ENCODE results near the gene SNX1.

SNX1 gene

DNA sequence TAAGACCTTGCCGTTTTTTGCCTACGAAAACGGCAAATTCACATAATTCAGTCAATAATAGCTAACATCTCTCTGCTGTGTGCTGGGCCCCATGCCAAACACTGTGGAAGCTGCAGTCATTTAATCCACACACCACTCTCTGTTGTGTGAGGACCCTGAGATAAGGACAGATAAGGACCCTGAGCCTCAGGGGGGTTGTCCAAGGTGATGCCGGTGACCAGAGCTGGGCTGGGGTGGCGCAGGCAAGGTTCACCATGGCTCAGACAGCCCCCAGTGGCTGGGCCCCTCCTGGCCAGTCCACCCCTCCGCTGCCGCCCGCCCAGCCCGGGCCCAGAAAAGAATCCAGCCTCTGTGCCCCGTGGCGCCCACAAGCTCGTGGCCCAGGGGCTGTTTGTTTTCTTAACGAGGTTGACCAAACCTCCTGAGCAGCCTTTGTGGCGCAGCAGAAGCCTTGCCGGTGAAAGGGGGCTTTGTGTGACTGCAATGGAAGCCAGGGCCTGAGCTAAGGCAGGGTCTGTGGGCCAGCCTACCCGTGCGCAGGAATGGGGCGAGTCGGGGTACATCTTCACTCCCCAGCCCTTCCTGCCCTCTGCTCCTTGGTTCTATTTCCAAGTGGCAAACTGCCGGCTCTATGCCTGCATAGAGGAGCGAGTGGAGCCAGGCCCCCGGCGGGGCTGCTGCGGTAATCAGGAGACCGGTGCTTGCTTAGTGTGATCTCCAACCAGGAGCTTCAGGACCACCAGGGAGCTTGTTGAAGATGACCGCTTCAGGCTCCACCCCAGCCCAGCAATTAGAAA, 51.3 kb downstream of the SNX1 start:
- no peak for DNase-seq

DNA sequence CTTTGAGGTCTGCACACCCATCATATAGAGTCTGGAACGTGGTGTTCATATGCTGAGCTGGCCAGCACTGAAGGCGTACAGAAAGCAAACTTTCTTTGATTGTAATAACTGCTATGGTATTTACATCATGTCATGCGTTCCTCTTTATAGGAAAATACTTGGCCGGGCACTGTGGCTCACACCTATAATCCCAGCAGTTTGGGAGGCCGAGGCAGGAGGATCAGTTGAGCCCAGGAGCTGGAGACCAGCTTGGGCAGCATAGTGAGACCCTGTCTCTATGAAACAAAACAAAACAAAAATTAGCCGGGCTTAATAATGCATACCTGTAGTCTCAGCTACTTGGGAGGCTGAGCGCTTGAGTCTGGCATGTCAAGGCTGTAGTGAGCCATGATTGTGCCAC, 52.4 kb downstream of the SNX1 start:
- no peak for DNase-seq

DNA sequence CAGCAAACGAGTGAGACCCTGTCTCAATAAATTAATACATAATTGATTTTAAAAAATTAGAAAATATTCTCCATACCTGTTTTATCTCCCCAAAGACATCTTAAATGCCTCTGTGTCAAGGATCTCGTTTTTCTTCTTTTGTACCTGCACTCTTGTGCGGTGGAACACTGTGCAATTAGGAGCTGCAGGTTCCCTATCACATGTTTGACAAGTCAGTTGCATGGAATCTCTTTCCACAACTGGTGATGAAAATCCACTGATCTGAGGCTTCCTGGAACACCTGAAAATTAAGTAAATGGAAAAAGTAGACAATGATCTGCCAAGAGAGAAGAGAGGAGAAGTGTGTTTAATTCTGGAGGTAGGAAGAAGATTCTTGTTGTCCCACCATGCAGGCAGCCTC, 52.8 kb downstream of the SNX1 start:
- no peak for DNase-seq

DNA sequence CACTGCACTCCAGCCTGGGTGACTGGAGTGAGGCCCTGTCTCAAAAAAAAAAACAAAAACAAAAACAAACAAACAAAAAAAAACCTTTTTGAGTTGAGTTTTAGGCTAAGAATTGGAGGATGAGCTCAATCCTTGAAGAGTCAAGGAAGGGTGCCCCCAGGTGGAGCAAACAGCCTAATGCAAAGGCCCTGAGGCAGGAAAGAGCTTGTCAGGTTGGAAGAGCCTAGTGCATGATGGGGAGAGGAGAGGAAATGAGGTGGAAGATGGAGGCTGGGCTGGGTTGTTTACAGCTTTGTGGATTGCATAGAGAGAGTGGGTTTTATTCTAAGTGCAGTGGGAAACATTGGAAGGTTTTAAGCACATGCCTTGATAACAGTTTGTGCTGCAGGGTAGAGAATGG, 53.6 kb downstream of the SNX1 start:
- DNase-seq = no peak

DNA sequence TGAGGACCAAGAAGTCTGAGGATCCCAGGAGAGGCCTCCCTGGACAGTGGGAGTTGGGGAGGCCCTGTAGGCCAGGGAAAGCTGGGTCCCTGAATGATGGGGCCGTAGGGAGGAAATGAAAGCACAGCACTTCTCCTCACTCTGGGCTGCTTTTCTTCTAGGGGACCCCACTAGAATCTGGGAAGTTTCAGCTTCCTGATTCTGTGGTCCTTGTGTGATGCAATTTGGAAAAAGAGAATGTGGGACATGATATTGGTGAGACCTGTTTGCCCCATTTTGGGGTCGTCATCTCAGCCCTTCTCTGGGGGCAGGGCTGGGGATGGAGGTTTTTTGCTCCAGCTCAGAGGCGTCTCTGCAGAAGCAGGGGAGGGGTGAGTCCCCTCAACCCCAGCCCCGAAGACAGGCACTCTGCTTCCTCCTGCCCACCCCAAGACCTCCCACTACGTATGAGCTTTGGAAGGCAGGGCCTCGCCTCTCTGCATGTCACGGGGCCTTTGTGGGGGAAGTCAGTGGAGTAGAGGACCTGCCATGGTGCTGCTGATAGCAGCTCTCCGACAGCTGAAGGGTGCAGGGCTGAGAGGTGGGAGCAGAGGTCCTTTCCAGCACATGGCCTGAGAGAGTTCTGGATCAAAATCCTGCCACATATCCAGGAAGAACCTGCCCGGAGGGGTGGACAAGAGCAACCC, 54.3 kb downstream of the SNX1 start:
- DNase-seq = no peak

DNA sequence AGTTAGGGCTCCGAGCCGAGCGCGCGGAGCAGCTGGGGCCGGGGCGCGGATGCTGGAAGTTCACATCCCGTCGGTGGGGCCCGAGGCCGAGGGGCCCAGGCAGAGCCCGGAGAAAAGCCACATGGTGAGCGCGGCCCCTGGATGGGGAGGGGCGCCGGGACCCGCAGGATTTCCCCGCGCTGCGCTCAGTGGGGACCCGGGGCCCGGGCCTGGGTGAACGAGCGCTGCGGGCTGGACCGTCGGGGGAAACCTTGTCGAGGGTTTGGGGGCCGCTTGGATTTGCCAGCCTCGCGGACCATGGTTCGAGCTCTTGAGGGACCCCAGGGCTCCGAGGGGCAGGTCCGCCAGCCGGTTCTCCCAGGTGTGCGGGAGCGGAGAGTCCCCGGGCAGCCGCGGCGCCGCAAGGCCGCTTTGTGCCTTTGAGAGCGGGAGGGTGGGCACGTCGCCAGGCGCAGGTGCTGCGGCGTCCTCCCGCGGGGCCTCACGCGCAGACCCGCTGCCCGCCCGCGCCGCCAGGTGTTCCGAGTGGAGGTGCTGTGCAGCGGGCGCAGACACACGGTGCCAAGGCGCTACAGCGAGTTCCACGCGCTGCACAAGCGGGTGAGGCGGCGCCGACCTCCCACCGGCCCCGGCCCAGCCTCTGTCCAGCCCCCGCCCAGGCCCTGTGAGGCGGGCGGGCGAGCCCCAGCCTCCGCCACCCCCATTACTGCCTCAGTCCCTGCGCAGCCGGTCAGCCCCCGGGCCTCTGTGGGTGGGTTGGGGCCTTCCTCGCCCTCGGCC, 56.1 kb downstream of the SNX1 start, which contains the start of gene SNX22:
Gene SNX22, plus strand, starts transcription at position 5 of the 780 bp plus-strand sequence. Its CDS starts 45 bp downstream, at position 50.
- peak; percentile 21 for DNase-seq

DNA sequence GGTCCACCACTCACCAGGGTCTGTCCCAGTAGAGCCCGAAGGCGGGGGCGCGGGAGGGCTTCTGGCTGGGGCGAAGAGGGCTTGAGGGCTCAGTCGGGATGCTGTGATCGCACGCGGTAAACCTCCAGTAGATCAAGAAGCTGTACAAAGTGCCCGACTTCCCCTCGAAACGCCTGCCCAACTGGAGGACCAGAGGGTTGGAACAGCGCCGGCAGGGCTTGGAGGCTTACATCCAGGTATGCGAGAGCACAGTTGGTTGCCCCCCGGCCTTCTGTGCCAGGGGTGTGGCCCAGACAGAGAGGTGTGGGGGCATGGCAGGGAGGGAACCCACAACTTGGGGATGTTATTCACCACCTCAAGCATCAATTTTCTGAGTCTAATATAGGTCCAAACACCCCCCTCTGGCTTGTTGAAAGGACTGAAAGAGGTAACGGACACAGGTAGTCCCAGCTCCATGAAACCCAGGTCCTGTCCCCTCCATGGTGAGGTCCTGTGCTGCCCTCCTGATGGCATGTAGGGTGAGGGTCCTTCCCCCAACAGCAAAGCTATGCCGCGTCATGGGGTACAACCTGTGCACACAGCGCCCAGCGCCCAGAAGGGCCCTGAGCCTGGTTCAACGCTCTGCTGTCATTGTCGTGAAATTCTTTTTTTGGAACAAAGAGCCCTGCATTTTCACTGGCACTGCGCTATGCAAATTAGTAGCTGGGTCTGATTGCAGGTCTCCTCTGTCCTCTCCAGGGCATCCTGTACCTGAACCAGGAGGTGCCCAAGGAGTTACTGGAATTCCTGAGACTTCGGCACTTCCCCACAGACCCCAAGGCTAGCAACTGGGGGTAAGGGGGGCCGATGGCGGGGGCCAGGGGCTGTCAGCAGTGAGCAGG, 57.0 kb downstream of the SNX1 start:
- peak; percentile 7 for DNase-seq

DNA sequence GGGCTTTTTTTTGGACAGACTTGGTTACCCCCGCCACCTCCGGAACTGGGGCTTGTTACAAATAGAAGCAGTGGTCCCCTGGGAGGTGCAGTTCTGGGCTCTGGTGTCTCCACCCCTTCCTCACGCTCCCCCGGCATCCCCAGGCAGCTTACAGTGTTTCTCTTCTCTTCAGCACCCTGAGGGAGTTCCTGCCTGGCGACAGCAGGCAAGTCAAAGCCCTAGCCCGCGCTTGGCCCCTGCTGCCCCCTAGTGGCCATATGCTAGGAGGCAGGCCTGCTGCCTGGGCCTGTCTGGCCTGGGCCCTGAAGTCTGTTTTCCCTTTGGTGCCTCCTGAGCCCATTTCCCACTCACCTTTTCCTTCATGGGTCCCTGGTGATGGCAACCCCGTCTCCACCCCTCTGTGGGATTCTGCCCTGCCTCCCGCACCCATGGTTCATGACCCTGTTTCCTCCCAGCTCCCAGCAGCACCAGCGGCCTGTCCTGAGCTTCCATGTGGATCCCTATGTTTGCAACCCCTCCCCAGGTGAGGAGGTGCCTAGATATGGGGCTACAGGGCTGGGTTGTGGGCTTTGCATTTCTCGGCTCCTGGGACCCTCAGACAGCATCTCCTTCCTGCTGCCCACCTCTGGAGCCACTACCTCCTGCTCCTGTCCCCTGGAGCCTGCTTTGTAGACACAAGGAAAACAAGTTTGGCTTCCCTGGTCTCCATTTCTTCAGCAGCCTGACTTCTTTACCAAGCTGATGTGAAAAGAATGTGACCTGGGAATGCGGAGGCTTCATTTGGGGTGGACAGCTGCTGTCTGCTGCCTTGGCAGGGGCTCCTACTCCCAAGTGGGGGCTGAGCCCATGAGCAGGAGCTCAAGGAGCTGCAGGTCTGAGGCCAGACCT, 57.9 kb downstream of the SNX1 start:
- DNase-seq = peak; percentile 91

DNA sequence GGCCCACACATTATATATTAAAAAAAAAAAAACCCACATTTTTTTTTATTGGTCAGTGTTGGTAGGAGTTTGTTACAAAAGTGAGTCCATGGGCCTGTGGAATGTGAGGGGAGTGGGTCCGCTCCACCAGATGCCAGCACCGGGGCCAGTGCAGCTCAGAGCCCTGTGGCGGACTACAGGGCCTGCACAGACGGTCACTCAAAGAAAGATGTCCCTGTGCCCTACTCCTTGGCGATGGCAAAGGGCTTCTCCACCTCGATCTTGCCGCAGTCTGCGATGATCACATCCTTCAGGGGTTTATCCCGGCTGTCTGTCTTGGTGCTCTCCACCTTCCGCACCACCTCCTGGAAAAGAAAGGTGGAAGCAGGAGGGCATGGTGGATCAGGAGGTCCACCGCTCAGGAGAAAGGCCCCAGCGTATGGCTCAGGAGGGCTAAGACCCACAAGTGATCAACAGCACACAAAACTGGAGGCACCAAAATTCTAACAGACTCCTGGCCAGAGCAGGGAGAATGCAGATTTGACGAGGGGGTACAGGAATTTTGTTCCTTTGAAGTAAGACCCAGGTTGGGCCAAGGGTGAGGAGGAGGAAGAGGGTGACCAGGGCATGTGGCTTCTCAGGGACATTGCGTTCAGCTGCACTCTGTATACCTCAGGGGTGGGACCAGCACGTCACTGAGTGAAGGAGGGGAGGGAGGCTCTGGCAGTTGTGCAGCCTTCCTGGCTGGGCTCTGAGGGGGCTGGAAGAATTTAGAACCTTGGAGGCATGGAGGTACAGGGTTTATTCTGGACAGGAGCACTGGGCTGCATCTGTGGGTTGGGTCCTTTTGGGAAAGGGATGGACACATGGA, 60.2 kb downstream of the SNX1 start:
- no peak for DNase-seq

DNA sequence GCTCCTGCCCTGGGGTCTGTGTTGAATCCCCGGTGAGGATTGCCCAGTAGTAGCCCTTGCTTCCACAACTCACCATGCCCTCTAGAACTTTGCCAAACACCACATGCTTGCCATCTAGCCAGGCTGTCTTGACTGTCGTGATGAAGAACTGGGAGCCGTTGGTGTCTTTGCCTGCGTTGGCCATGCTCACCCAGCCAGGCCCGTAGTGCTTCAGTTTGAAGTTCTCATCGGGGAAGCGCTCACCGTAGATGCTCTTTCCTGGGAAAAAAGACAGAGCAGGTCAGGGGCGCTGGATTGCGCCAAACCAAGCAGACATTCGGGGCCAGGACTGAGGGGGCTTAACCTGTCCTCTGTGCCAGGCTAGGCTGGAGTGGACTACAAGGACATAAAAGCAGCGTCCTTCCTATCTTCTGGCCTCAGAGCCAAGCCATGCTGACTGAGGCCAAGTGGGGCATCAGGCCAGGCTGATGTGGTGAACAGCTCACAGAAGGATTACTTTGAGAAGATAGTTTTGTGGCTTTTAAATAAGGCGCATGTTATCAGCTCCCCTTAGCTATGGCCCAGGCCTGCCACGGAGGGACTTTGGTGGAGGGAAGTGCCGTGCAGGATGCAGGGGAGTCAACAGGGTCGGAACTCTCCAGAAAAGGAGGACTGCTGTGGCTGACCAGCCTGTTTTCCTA, 61.0 kb downstream of the SNX1 start:
- no peak for DNase-seq

DNA sequence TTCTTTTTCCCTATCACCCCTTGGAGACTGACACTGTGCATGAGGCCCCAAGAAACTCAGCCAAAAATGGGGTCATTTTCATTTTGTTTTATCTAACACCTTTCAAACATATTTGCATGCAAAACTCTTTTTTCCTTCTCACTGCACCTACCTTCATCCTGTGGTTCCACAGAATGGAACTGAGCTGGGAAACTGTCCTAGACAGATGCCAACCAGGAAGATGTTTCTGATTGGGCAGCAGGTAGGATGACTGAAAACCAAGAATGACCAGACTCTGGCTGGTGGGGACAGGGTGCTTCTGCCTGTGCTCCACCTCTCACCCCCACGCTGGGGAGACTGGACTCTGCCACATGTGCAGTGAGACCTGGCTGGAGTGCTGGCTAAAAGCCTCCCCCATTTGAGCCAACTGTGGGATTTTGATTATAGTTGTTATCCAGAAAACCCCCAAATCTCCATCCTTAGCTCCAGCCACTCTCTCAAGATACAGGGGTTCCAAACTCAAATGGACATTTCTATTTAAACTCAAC, 61.9 kb downstream of the SNX1 start:
- DNase-seq = no peak

DNA sequence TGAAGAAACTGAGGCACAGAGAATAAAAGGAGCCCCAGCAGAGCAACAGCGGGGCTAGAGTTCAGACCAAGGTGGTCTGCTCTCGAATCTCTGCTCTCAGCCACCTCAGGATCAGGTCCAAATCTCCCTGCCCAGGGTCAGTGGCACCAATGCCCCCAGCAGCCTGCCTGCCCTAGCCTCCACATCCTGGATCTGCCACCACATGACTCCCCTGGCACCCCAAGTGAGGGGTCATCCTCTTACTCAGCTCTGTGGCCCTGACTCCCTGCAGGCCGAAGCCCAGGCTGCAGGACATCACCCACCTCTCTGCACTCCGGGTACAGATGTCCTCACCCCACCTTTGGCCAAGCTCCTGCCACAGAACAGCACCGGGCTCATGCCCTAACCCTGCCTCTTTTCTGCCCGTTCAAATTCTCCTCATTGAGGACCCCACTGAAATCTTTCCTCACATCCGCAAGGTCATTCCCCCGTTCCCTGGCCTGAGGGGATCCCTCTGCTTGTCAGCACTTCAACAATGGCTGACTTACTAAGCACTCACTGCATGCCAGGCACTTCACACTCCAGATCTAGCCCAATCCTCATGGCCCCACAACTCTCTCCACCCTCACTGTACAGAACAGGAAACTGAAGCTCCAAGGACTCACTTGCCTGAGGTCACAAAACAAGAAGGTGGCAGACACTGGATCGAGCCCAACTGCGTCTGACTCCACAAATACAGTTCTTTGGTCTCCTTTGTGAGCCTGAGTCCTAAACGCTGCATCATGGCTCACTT, 62.8 kb downstream of the SNX1 start:
- DNase-seq = no peak

DNA sequence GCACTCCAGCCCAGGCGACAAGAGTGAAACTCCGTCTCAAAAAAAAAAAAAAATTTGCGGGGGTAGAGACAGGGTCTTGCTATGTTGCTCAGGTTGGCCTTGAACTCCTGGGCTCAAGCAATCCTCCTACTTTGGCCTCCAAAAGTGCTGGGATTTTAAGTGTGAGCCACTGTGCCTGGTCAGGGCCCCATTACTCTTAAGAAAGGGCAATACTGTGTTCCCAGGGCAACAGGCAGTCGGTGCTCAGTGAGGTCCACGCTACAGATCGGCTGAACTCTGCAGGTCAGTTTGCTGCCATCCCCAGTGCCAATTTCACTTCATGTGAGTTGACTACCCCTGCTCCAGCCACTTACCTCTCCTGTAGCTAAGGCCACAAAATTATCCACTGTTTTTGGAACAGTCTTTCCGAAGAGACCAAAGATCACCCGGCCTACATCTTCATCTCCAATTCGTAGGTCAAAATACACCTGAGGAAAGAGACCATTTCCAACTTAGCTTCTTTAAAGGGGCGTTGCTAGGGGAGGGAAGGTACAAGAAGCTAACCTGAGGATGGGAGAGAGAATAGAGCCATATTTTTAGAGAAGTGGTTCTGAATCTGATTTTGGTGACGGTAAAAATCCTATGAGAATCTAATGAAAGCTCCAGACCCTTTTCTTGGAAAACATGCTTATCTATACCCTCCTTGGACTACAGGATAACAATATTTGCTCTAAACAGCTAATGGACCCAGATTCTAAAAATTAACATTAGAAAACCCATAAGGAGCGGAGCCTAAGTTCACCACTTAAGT, 66.1 kb downstream of the SNX1 start:
- DNase-seq = no peak

DNA sequence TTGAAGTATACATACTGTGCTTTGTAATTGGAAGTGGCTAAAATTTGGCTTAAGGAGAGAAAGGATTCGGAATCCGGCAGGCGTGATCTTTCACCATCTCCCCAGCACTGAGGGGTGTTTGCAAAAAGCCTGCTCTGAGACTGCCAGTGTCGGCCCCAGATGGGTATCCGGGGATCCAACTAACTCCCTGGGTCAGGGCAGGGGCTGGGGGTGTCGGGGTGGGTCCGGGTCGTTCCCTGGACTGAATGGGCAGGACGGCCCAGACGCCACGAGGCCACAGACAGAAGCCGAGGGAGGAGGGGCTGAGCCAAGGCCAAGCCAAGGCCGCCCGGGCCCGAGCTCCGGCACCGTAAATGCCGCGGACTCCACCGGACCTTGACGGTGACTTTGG, 66.7 kb downstream of the SNX1 start:
- DNase-seq = no peak

DNA sequence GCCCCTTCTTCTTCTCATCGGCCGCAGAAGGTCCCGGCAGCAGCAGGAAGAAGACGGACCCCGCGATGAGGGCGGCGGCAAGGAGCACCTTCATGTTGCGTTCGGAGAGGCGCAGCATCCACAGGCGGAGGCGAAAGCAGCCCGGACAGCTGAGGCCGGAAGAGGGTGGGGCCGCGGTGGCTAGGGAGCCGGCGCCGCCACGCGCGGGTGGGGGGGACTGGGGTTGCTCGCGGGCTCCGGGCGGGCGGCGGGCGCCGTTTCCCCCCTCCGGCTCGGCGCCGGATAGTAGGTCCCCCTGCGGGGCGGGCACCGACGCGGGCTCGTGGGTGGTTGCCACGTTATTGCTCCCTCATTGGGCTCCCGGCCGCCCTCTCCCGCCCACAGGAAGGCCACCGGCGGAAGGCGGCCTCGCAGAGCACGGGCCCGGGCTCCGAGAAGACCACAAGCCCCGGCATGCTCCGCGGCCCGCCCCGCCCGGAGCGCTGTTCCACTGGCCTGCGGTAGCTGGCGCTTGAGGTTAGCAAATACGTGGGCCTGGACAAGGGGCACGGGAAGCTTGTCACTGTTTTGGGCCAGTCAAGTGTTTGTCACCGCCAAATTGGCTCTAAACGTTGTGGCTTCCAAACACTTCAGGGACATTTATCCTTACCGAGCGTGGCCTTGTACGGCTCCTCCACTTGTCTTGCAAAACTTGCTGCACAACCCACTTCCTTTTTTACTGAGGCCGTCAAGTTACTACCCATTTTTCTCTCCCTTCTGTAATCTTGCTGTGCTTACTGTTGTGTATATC, 67.3 kb downstream of the SNX1 start, which contains the start of gene PPIB:
Gene PPIB, minus strand, starts transcription at position 154 of the 790 bp plus-strand sequence. Its CDS starts 36 bp downstream, at position 118.
- DNase-seq = peak; percentile 97

DNA sequence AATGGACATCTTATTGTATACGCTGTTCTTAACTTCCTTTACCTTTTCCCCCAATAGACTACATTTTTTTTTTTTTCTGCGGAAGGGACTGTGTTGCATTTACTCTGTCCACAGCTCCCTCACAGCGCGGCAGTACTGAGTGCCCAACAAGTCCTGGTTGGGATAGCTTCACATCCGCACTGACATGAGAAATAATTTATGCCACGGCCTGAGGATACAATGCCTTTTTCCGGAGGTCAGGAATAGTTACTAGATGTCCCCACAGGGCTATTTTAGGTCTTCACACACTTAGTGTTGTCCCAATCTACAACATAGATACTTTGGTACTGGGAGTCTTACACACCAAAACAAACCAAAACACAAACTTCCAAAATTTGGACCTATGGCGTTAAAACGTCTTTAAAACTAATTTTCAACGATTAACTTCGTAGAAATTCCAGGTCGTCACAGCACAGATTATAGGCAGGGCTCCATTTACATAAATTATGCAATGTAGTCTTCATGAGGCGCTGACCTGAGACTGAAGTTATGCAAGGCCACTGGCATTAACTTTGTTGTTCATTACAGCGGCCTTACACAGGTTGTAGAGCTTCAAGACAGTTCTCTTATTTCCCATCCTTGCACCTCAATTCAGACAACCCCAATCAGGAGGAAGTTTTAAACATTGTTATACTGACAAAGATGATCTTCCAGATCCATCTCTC, 68.0 kb downstream of the SNX1 start:
- no peak for DNase-seq

All from CD4-positive, alpha-beta T cell treated with Interferon gamma for 1 hour (primary cell).